Measurements from ENCODE around the gene SRRM5. TPM values are rescaled to one million over a fixed set of nuclear protein-coding genes. Genes with fewer than 3 reads are reported as not detected.

SRRM5 gene
- total RNA-seq, 1 experiment from 2014 or later, result not detected

- H3K27me3 ChIP-seq (ENCODE audit: insufficient read depth, low read length), result no peaks in the 10 kb centered on the region
- H3K4me3 ChIP-seq (replicated peaks in 1 of 2; ENCODE audit: low read depth in 1 of 2, low read length in 2 of 2), result no peak overlapping the region
- H3K27ac ChIP-seq (ENCODE audit: low read depth, low read length), result no peak overlapping the region; the same call in 1 of the 2 replicates
- H2AFZ ChIP-seq (ENCODE audit: low read depth, low read length, poor library complexity, severe bottlenecking), result no peak overlapping the region
- no peak overlapping the region for H3K4me2 ChIP-seq (ENCODE audit: low read length)
- H3K9me2 ChIP-seq (ENCODE audit: insufficient read depth), result no peaks in the 10 kb centered on the region
- DNase-seq (ENCODE audit: low read depth, low spot score) (no peak), ATAC-seq (no peak)
- peaks cover 13% of the 10 kb centered on the region for H3K79me2 ChIP-seq (ENCODE audit: insufficient read depth, low read length)
- CTCF ChIA-PET, result no interaction called here
- RAD21 ChIA-PET (ENCODE audit: low non-redundant PET in 1 of 2, low total read pairs in 2 of 2, uncharacterized antibody in 2 of 2, unreplicated experiment in 2 of 2), result no interaction called here
- POLR2A ChIA-PET, result interaction anchor here (1.2 kb wide), 1 partner anchor 27 kb away, joined by 4 read pairs; the partner anchor contains the start of genes IRGQ and ZNF576
- no peaks in the 10 kb centered on the region for H3K36me3 ChIP-seq (ENCODE audit: control insufficient read depth in 1 of 2, insufficient read depth in 2 of 2, low read length in 2 of 2)
- intact Hi-C loops (cut with micrococcal nuclease), result no loop called here
- H3K4me1 ChIP-seq (ENCODE audit: control insufficient read depth in 1 of 2, insufficient read depth in 2 of 2, low read length in 2 of 2), result peaks cover 19 to 39% of the 10 kb centered on the region in 2 experiments
- no TSS peak for BruUV-seq (replicated peaks)
- no peak for TF ChIP-seq SRF (IDR thresholded peaks at IDR 0.05; ENCODE audit: low read depth)
- TF ChIP-seq SIN3A (IDR thresholded peaks at IDR 0.05; ENCODE audit: low read depth), result no peak
- TF ChIP-seq REST (IDR thresholded peaks at IDR 0.05; ENCODE audit: low read depth), result no peak
- TF ChIP-seq SP1 (IDR thresholded peaks at IDR 0.05; ENCODE audit: low read depth), result no peak
- TF ChIP-seq CBX3 (IDR thresholded peaks at IDR 0.05; ENCODE audit: low read depth), result no peak
- no peak for TF ChIP-seq ZNF274 (IDR thresholded peaks at IDR 0.05; ENCODE audit: low read depth, low read length)
- no peak for TF ChIP-seq MAX (IDR thresholded peaks at IDR 0.05)
- TF ChIP-seq ATF3 (IDR thresholded peaks at IDR 0.05), result no peak
- TF ChIP-seq CTCF (IDR thresholded peaks at IDR 0.05 in 2 of 3, conservative IDR thresholded peaks at IDR 0.05 in 1 of 3; ENCODE audit: borderline replicate concordance in 1 of 3, insufficient read depth in 1 of 3, low read depth in 2 of 3, low read length in 2 of 3), result no peak
- TF ChIP-seq POLR2A (IDR thresholded peaks at IDR 0.05; ENCODE audit: borderline replicate concordance, extremely low read depth, insufficient read depth, insufficient read length), result no peak
- no peak for TF ChIP-seq CEBPB (IDR thresholded peaks at IDR 0.05; ENCODE audit: low read depth)
- no peak overlapping the region for H3K9ac ChIP-seq (ENCODE audit: low read length)
- no peaks in the 10 kb centered on the region for H4K20me1 ChIP-seq (ENCODE audit: insufficient read depth)
- no peaks in the 10 kb centered on the region for H3K9me3 ChIP-seq (ENCODE audit: control insufficient read depth in 1 of 2, insufficient read depth in 1 of 2, low read depth in 1 of 2, low read length in 2 of 2)
Observed at GRCh38 chr19:43622956-43623355, 11.1 kb downstream of the SRRM5 start.

Data from HCT116 (cell line).